ENCODE measurements around the gene TESK2. TPM values are rescaled to one million over a fixed set of nuclear protein-coding genes. Genes with fewer than 3 reads are reported as not detected.

TESK2 gene
- polyA plus RNA-seq, 1 donor (not counting 4 experiments of a cell fraction or from before 2014, with no cell fraction given): 2.0 TPM

- no peak for FAIRE-seq
Measured at GRCh38 chr1:45455162-45455561, 35.8 kb downstream of the TESK2 start.

GRCh38 chr1:45454464-45454863 lies 36.5 kb downstream of the TESK2 start:
- Histone ChIP-seq H2AFZ (ENCODE audit: control insufficient read depth, low read length) (no peak overlapping the region), H3K4me1 (ENCODE audit: control insufficient read depth, extremely low read depth, insufficient read depth, low read length) (no peaks in the 10 kb centered on the region), H3K9me1 (ENCODE audit: control insufficient read depth, extremely low read depth, insufficient read depth, low read length) (no peaks in the 10 kb centered on the region), H3K27ac (ENCODE audit: control insufficient read depth, insufficient read depth, low read length) (no peak overlapping the region), H3K36me3 (ENCODE audit: control insufficient read depth in 2 of 2, extremely low read depth in 1 of 2, insufficient read depth in 2 of 2, low read length in 2 of 2) (no peaks in the 10 kb centered on the region), H3K4me3 (ENCODE audit: control insufficient read depth in 2 of 3, extremely low read depth in 1 of 3, insufficient read depth in 2 of 3, low read depth in 1 of 3, low read length in 3 of 3) (no peak overlapping the region), H3K4me2 (ENCODE audit: control insufficient read depth, extremely low read depth, insufficient read depth, low read depth, low read length) (no peak overlapping the region), H4K20me1 (ENCODE audit: control insufficient read depth, extremely low read depth, insufficient read depth, low read length) (no peaks in the 10 kb centered on the region), H3K79me2 (ENCODE audit: control insufficient read depth, insufficient read depth, low read length) (no peaks in the 10 kb centered on the region), H3K9ac (ENCODE audit: control insufficient read depth, extremely low read depth, insufficient read depth, low read length) (no peak overlapping the region), H3K27me3 (ENCODE audit: control insufficient read depth, extremely low read depth, insufficient read depth, low read length) (no peaks in the 10 kb centered on the region), H3K9me3 (ENCODE audit: control insufficient read depth, low read depth, low read length) (no peaks in the 10 kb centered on the region)
- FAIRE-seq (no peak), DNase-seq (ENCODE audit: low read depth, low spot score) (no peak)
- TF ChIP-seq CTCF (optimal IDR thresholded peaks at IDR 0.05 in 1 of 3, IDR thresholded peaks at IDR 0.05 in 1 of 3, conservative IDR thresholded peaks at IDR 0.05 in 1 of 3; ENCODE audit: extremely low read depth in 1 of 3, insufficient read depth in 2 of 3, low read length in 3 of 3) (no peak), EZH2 (IDR thresholded peaks at IDR 0.05; ENCODE audit: low read length) (no peak)
- dilution Hi-C loops (cut with MboI; ENCODE audit: extremely low pct_ligation_motif_present, low sequenced_read_pairs): no loop called here

More at GRCh38 chr1:45455162-45455561, 35.8 kb downstream of the TESK2 start:
- Histone ChIP-seq H3K79me2 (ENCODE audit: control insufficient read depth, insufficient read depth, low read length) (no peaks in the 10 kb centered on the region), H3K4me1 (ENCODE audit: control insufficient read depth, extremely low read depth, insufficient read depth, low read length) (no peaks in the 10 kb centered on the region), H2AFZ (ENCODE audit: control insufficient read depth, low read length) (no peak overlapping the region), H3K9ac (ENCODE audit: control insufficient read depth, extremely low read depth, insufficient read depth, low read length) (no peak overlapping the region), H3K27me3 (ENCODE audit: control insufficient read depth, extremely low read depth, insufficient read depth, low read length) (no peaks in the 10 kb centered on the region), H4K20me1 (ENCODE audit: control insufficient read depth, extremely low read depth, insufficient read depth, low read length) (no peaks in the 10 kb centered on the region), H3K4me3 (ENCODE audit: control insufficient read depth in 2 of 3, extremely low read depth in 1 of 3, insufficient read depth in 2 of 3, low read depth in 1 of 3, low read length in 3 of 3) (no peak overlapping the region), H3K4me2 (ENCODE audit: control insufficient read depth, extremely low read depth, insufficient read depth, low read depth, low read length) (no peak overlapping the region), H3K9me3 (ENCODE audit: control insufficient read depth, low read depth, low read length) (no peaks in the 10 kb centered on the region), H3K27ac (ENCODE audit: control insufficient read depth, insufficient read depth, low read length) (no peak overlapping the region), H3K36me3 (ENCODE audit: control insufficient read depth in 2 of 2, extremely low read depth in 1 of 2, insufficient read depth in 2 of 2, low read length in 2 of 2) (no peaks in the 10 kb centered on the region), H3K9me1 (ENCODE audit: control insufficient read depth, extremely low read depth, insufficient read depth, low read length) (no peaks in the 10 kb centered on the region)
- dilution Hi-C loops (cut with MboI; ENCODE audit: extremely low pct_ligation_motif_present, low sequenced_read_pairs): no loop called here
- TF ChIP-seq CTCF (optimal IDR thresholded peaks at IDR 0.05 in 1 of 3, IDR thresholded peaks at IDR 0.05 in 1 of 3, conservative IDR thresholded peaks at IDR 0.05 in 1 of 3; ENCODE audit: extremely low read depth in 1 of 3, insufficient read depth in 2 of 3, low read length in 3 of 3) (no peak), EZH2 (IDR thresholded peaks at IDR 0.05; ENCODE audit: low read length) (no peak)
- DNase-seq (ENCODE audit: low read depth, low spot score): no peak

Data from keratinocyte (primary cell).